CD4-positive, CD25-positive, alpha-beta regulatory T cell (primary cell): Measurements from ENCODE around the gene S100A3. TPM values are rescaled to one million over a fixed set of nuclear protein-coding genes. Genes with fewer than 3 reads are reported as not detected.
A peak's percentile ranks its signal among the peaks of the same experiment; 100 is the strongest.

Experiments
- ATAC-seq, 2 donors: fragments of 150-1000 bp; cut with Tn5 transposase; one replicate each; pipeline ENCODE4 v1.10.0; 2021; ENCODE audit warnings: low read depth in 2 of 2, moderate number of reproducible peaks in 2 of 2, moderate library complexity in 1 of 2
- DNase-seq, 3 donors: peaks; one replicate each; pipeline versions ENCODE4 v3.0.0 to v3.0.0-alpha.2; 2012 to 2022; ENCODE audit warnings: mixed read lengths in 1 of 3
- H3K27ac ChIP-seq: one replicate; pipeline ENCODE4 v1.7.0; 2013; ENCODE audit warnings: mild to moderate bottlenecking, low read length; ENCODE audit not compliant: insufficient read depth, poor library complexity, severe bottlenecking
- H3K27me3 ChIP-seq: one replicate; pipeline ENCODE4 v1.7.0; 2013; ENCODE audit warnings: low read length; ENCODE audit not compliant: control insufficient read depth, insufficient read depth
- H3K36me3 ChIP-seq: one replicate; pipeline ENCODE4 v1.7.0; 2013; ENCODE audit warnings: mild to moderate bottlenecking, low read length, moderate library complexity; ENCODE audit not compliant: control insufficient read depth, insufficient read depth
- H3K4me1 ChIP-seq: 2 replicates; pipeline ENCODE4 v1.7.0; 2013; ENCODE audit warnings: mild to moderate bottlenecking, low read length; ENCODE audit not compliant: insufficient read depth, control insufficient read depth, poor library complexity, severe bottlenecking
- H3K4me3 ChIP-seq: one replicate; pipeline ENCODE4 v1.7.0; 2013; ENCODE audit warnings: low read depth, mild to moderate bottlenecking, low read length, moderate library complexity
- H3K9me3 ChIP-seq, 2 experiments: 1 replicate in 1 of 2; 2 replicates in 1 of 2; pipeline ENCODE4 v1.7.0; 2013; ENCODE audit warnings: low read length in 2 of 2, mild to moderate bottlenecking in 1 of 2, moderate library complexity in 1 of 2; ENCODE audit not compliant: control insufficient read depth in 2 of 2
- H3K27ac Mint-ChIP-seq, 3 donors: one replicate each; pipeline ENCODE4 v1.8.0; 2020 to 2022; ENCODE audit warnings: mild to moderate bottlenecking in 3 of 3, mixed read lengths in 3 of 3, moderate library complexity in 2 of 3
- H3K27me3 Mint-ChIP-seq: one replicate; pipeline ENCODE4 v1.8.0; 2022; ENCODE audit warnings: mild to moderate bottlenecking, mixed read lengths
- H3K36me3 Mint-ChIP-seq: one replicate; pipeline ENCODE4 v1.8.0; 2020; ENCODE audit warnings: mixed read lengths
- H3K4me1 Mint-ChIP-seq, 4 donors: one replicate each; pipeline ENCODE4 v1.8.0; 2020 to 2022; ENCODE audit warnings: mixed read lengths in 4 of 4, mild to moderate bottlenecking in 1 of 4
- H3K4me3 Mint-ChIP-seq, 4 donors: one replicate each; pipeline ENCODE4 v1.8.0; 2020 to 2022; ENCODE audit warnings: mild to moderate bottlenecking in 4 of 4, mixed read lengths in 4 of 4, moderate library complexity in 3 of 4
- H3K9me3 Mint-ChIP-seq, 7 donors: one replicate each; pipeline ENCODE4 v1.8.0; 2020 to 2022; ENCODE audit warnings: mixed read lengths in 7 of 7, mild to moderate bottlenecking in 3 of 7, moderate library complexity in 2 of 7
- polyA plus RNA-seq, 4 donors: library from polyadenylated mRNA; unstranded; fragments of 300-500 nt; fragmentation: Illumina TruSeq; gene quantifications; one replicate each; pipeline ENCODE4 v1.2.3, GENCODE V29; 2021
- total RNA-seq: library from RNA; stranded (reverse); gene quantifications from one replicate; pipeline ENCODE4 v1.2.3, GENCODE V29; 2022

The S100A3 gene
- total and polyA plus RNA-seq, 5 donors from 2014 or later, result not detected

- Mint-ChIP-seq H3K4me1 (peaks cover 0 to 9% (median 5%) of the 10 kb centered on the region in 4 donors), H3K4me3 (no peak overlapping the region), H3K27ac (no peak overlapping the region), H3K36me3 (no peaks in the 10 kb centered on the region), H3K27me3 (peaks cover 8% of the 10 kb centered on the region), H3K9me3 (peaks cover 0 to 3% (median 0%) of the 10 kb centered on the region in 7 donors)
- Histone ChIP-seq H3K9me3 (no peaks in the 10 kb centered on the region), H3K27me3 (no peaks in the 10 kb centered on the region), H3K4me1 (peaks cover 3% of the 10 kb centered on the region), H3K36me3 (no peaks in the 10 kb centered on the region), H3K4me3 (no peak overlapping the region), H3K27ac (no peak overlapping the region)
- ATAC-seq, result no peak
- DNase-seq, result no peak
Observed at GRCh38 chr1:153509036-153509435, 40.0 kb downstream of the S100A3 start.

GRCh38 chr1:153507926-153508583 lies 41.0 kb downstream of the S100A3 start:
- no peaks in the 10 kb centered on the region for H3K27me3 ChIP-seq
- H3K27me3 Mint-ChIP-seq, result peaks cover 8% of the 10 kb centered on the region
- peaks cover 0 to 9% (median 5%) of the 10 kb centered on the region in 4 donors for H3K4me1 Mint-ChIP-seq
- H3K9me3 Mint-ChIP-seq, result peaks cover 0 to 3% (median 0%) of the 10 kb centered on the region in 7 donors
- no peak for DNase-seq
- H3K4me3 ChIP-seq, result no peak overlapping the region
- H3K4me1 ChIP-seq, result peaks cover 3% of the 10 kb centered on the region
- H3K9me3 ChIP-seq, result no peaks in the 10 kb centered on the region
- H3K4me3 Mint-ChIP-seq, result no peak overlapping the region
- H3K36me3 Mint-ChIP-seq, result no peaks in the 10 kb centered on the region
- H3K36me3 ChIP-seq, result no peaks in the 10 kb centered on the region
- H3K27ac Mint-ChIP-seq, result peak overlapping the region in 1 of 3 donors; percentile 49
- ATAC-seq, result no peak
- no peak overlapping the region for H3K27ac ChIP-seq

- Histone ChIP-seq H3K9me3 (no peaks in the 10 kb centered on the region), H3K27me3 (no peaks in the 10 kb centered on the region), H3K4me1 (peaks cover 3% of the 10 kb centered on the region), H3K36me3 (no peaks in the 10 kb centered on the region), H3K27ac (no peak overlapping the region), H3K4me3 (no peak overlapping the region)
- H3K27ac Mint-ChIP-seq, result no peak overlapping the region
- H3K27me3 Mint-ChIP-seq, result peaks cover 8% of the 10 kb centered on the region
- ATAC-seq (no peak), DNase-seq (no peak)
- peaks cover 0 to 3% (median 0%) of the 10 kb centered on the region in 7 donors for H3K9me3 Mint-ChIP-seq
- H3K36me3 Mint-ChIP-seq, result no peaks in the 10 kb centered on the region
- no peak overlapping the region for H3K4me3 Mint-ChIP-seq
- H3K4me1 Mint-ChIP-seq, result peaks cover 0 to 9% (median 5%) of the 10 kb centered on the region in 4 donors
Observed at GRCh38 chr1:153506831-153507413, 42.1 kb downstream of the S100A3 start.

GRCh38 chr1:153506386-153506785 lies 42.7 kb downstream of the S100A3 start:
- peaks cover 0 to 9% (median 5%) of the 10 kb centered on the region in 4 donors for H3K4me1 Mint-ChIP-seq
- H3K27me3 Mint-ChIP-seq, result peaks cover 11% of the 10 kb centered on the region

GRCh38 chr1:153505576-153505975 lies 43.5 kb downstream of the S100A3 start:
- H3K27ac ChIP-seq, result no peak overlapping the region
- Mint-ChIP-seq H3K36me3 (no peaks in the 10 kb centered on the region), H3K27ac (no peak overlapping the region), H3K27me3 (peaks cover 19% of the 10 kb centered on the region), H3K9me3 (peaks cover 0 to 3% (median 0%) of the 10 kb centered on the region in 7 donors), H3K4me1 (peaks cover 0 to under 1% (median 0%) of the 10 kb centered on the region in 4 donors), H3K4me3 (no peak overlapping the region)
- no peaks in the 10 kb centered on the region for H3K9me3 ChIP-seq
- no peak for ATAC-seq
- no peaks in the 10 kb centered on the region for H3K4me1 ChIP-seq
- no peak overlapping the region for H3K4me3 ChIP-seq
- H3K36me3 ChIP-seq, result no peaks in the 10 kb centered on the region
- no peak for DNase-seq
- no peaks in the 10 kb centered on the region for H3K27me3 ChIP-seq

More at GRCh38 chr1:153506386-153506785, 42.7 kb downstream of the S100A3 start:
- ATAC-seq (no peak), DNase-seq (no peak)
- Histone ChIP-seq H3K9me3 (no peaks in the 10 kb centered on the region), H3K4me1 (peaks cover 3% of the 10 kb centered on the region), H3K4me3 (no peak overlapping the region), H3K27ac (no peak overlapping the region), H3K36me3 (no peaks in the 10 kb centered on the region), H3K27me3 (no peaks in the 10 kb centered on the region)
- Mint-ChIP-seq H3K4me3 (no peak overlapping the region), H3K36me3 (no peaks in the 10 kb centered on the region), H3K27ac (no peak overlapping the region), H3K9me3 (peaks cover 0 to 3% (median 0%) of the 10 kb centered on the region in 7 donors)

GRCh38 chr1:153503766-153504165 lies 45.3 kb downstream of the S100A3 start:
- no peaks in the 10 kb centered on the region for H3K36me3 Mint-ChIP-seq
- H3K4me1 Mint-ChIP-seq, result no peaks in the 10 kb centered on the region
- no peak overlapping the region for H3K27ac Mint-ChIP-seq
- H3K4me3 Mint-ChIP-seq, result no peak overlapping the region
- Histone ChIP-seq H3K27ac (no peak overlapping the region), H3K4me1 (no peaks in the 10 kb centered on the region), H3K27me3 (peaks cover 8% of the 10 kb centered on the region), H3K36me3 (no peaks in the 10 kb centered on the region), H3K9me3 (no peaks in the 10 kb centered on the region), H3K4me3 (no peak overlapping the region)
- H3K9me3 Mint-ChIP-seq, result no peaks in the 10 kb centered on the region
- ATAC-seq, result no peak
- no peak for DNase-seq
- peaks cover 33% of the 10 kb centered on the region for H3K27me3 Mint-ChIP-seq

- ATAC-seq (no peak), DNase-seq (no peak)
- Mint-ChIP-seq H3K27me3 (peaks cover 51% of the 10 kb centered on the region), H3K27ac (no peak overlapping the region), H3K36me3 (no peaks in the 10 kb centered on the region), H3K9me3 (no peaks in the 10 kb centered on the region), H3K4me1 (peaks cover 0 to 3% (median 0%) of the 10 kb centered on the region in 4 donors), H3K4me3 (no peak overlapping the region)
- no peak overlapping the region for H3K4me3 ChIP-seq
- no peak overlapping the region for H3K27ac ChIP-seq
- H3K36me3 ChIP-seq, result no peaks in the 10 kb centered on the region
- H3K27me3 ChIP-seq, result peaks cover 12% of the 10 kb centered on the region
- H3K9me3 ChIP-seq, result no peaks in the 10 kb centered on the region
- H3K4me1 ChIP-seq, result no peaks in the 10 kb centered on the region
Observed at GRCh38 chr1:153498746-153499145, 50.3 kb downstream of the S100A3 start.
